WTC11 (cell line): ENCODE data around the gene KRT83.
A peak's percentile ranks its signal among the peaks of the same experiment; 100 is the strongest.

Experiments
- ARID4B ChIP-seq: sonication (generic); formaldehyde crosslinking; IDR thresholded peaks from 2 replicates; pipeline ENCODE4 v1.8.0; 2023; ENCODE audit warnings: missing genetic modification reagents, mild to moderate bottlenecking, borderline replicate concordance
- CBFB ChIP-seq: sonication (generic); formaldehyde crosslinking; IDR thresholded peaks from 2 replicates; pipeline ENCODE4 v1.8.1; 2022; ENCODE audit warnings: mild to moderate bottlenecking, low read depth, missing genetic modification reagents
- CREB1 ChIP-seq: sonication (generic); formaldehyde crosslinking; IDR thresholded peaks from 2 replicates; pipeline ENCODE4 v1.8.0; 2023; ENCODE audit warnings: mild to moderate bottlenecking, missing genetic modification reagents
- CTCF ChIP-seq: fragments of 200-600 bp; IDR thresholded peaks from 2 replicates; pipeline ENCODE4 v1.8.0; 2022; ENCODE audit warnings: antibody characterized with exemption
- FOXJ3 ChIP-seq: sonication (generic); formaldehyde crosslinking; IDR thresholded peaks from 2 replicates; pipeline ENCODE4 v1.9.0; 2021; ENCODE audit warnings: missing genetic modification reagents, mild to moderate bottlenecking, borderline replicate concordance
- IRF2 ChIP-seq: sonication (generic); formaldehyde crosslinking; IDR thresholded peaks from 2 replicates; pipeline ENCODE4 v1.8.0; 2022; ENCODE audit warnings: low read depth, missing genetic modification reagents, borderline replicate concordance
- MXD4 ChIP-seq: fragments of 250-450 bp; sonication (Bioruptor Pico); IDR thresholded peaks from 2 replicates; pipeline ENCODE4 v1.8.0; 2021; ENCODE audit warnings: mild to moderate bottlenecking, moderate library complexity, borderline replicate concordance
- MYBL2 ChIP-seq: sonication (generic); formaldehyde crosslinking; IDR thresholded peaks from 2 replicates; pipeline ENCODE4 v1.8.1; 2023; ENCODE audit warnings: mild to moderate bottlenecking, moderate library complexity, missing genetic modification reagents
- ZNF121 ChIP-seq: sonication (generic); formaldehyde crosslinking; IDR thresholded peaks from 2 replicates; pipeline ENCODE4 v1.8.0; 2023; ENCODE audit warnings: missing genetic modification reagents
- TF ChIP-seq, protein P1 (sequence below): sonication (generic); formaldehyde crosslinking; IDR thresholded peaks from 2 replicates; pipeline ENCODE4 v1.8.1; 2023; ENCODE audit warnings: mild to moderate bottlenecking, moderate library complexity, missing genetic modification reagents
- TF ChIP-seq, protein P2 (sequence below): sonication (generic); formaldehyde crosslinking; conservative IDR thresholded peaks from 2 replicates; pipeline ENCODE4 v1.8.1; 2023; ENCODE audit warnings: mild to moderate bottlenecking, low read depth, missing genetic modification reagents, moderate library complexity
- TF ChIP-seq, protein P3 (sequence below): sonication (generic); formaldehyde crosslinking; IDR thresholded peaks from 2 replicates; pipeline ENCODE4 v1.8.0; 2022; ENCODE audit warnings: missing genetic modification reagents

DNA sequence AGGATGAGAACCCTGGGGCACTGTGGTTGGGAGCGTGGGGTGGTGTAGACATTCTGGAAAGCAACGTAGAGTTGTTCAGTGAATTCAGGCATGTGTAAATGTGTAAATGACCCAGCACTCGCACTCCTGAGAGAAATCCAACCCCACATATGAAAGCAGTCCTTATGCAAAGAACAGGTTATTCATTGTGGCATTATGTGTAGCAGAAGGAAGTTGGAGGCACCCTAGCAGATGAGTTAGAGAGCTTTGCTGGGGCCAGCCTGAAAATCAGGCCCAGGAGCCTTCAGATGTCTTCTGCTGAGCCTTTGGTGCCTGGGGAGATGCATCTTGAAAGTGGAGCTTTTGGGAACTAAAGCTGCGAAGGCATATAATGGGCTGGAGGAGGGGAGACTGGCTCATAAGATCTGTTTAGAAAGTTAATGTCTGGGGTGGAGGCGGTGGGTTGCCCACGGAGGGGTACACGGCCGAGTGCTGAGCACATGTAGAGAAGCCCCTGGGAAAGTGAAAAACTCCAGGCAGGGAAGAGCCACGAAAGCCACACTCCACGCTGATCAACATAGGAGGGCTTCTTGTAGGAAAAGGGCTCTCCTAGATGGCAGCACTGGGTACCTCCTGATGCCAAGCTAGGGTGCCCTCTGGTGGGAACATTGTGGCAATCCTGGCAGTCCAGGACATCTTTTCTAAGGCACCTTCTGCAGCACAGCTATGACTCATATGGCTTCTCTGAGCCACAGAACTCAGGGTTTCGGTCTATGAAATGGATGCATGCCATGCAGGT, 6.0 kb upstream of the KRT83 start:
- TF ChIP-seq CTCF = peak; percentile 26; the same call in 1 of the 2 replicates
- TF ChIP-seq CBFB (CRISPR knock-in tag) = no peak
- TF ChIP-seq, protein P1, sequence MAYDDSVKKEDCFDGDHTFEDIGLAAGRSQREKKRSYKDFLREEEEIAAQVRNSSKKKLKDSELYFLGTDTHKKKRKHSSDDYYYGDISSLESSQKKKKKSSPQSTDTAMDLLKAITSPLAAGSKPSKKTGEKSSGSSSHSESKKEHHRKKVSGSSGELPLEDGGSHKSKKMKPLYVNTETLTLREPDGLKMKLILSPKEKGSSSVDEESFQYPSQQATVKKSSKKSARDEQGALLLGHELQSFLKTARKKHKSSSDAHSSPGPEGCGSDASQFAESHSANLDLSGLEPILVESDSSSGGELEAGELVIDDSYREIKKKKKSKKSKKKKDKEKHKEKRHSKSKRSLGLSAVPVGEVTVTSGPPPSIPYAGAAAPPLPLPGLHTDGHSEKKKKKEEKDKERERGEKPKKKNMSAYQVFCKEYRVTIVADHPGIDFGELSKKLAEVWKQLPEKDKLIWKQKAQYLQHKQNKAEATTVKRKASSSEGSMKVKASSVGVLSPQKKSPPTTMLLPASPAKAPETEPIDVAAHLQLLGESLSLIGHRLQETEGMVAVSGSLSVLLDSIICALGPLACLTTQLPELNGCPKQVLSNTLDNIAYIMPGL = no peak; the same call in 1 of the 2 replicates
- no peak for TF ChIP-seq ZNF121 (CRISPR knock-in tag)
- TF ChIP-seq ARID4B (CRISPR knock-in tag) = no peak
- TF ChIP-seq CREB1 (CRISPR knock-in tag) = no peak
- TF ChIP-seq, protein P2, sequence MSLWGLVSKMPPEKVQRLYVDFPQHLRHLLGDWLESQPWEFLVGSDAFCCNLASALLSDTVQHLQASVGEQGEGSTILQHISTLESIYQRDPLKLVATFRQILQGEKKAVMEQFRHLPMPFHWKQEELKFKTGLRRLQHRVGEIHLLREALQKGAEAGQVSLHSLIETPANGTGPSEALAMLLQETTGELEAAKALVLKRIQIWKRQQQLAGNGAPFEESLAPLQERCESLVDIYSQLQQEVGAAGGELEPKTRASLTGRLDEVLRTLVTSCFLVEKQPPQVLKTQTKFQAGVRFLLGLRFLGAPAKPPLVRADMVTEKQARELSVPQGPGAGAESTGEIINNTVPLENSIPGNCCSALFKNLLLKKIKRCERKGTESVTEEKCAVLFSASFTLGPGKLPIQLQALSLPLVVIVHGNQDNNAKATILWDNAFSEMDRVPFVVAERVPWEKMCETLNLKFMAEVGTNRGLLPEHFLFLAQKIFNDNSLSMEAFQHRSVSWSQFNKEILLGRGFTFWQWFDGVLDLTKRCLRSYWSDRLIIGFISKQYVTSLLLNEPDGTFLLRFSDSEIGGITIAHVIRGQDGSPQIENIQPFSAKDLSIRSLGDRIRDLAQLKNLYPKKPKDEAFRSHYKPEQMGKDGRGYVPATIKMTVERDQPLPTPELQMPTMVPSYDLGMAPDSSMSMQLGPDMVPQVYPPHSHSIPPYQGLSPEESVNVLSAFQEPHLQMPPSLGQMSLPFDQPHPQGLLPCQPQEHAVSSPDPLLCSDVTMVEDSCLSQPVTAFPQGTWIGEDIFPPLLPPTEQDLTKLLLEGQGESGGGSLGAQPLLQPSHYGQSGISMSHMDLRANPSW (CRISPR knock-in tag) = no peak
- TF ChIP-seq, protein P3, sequence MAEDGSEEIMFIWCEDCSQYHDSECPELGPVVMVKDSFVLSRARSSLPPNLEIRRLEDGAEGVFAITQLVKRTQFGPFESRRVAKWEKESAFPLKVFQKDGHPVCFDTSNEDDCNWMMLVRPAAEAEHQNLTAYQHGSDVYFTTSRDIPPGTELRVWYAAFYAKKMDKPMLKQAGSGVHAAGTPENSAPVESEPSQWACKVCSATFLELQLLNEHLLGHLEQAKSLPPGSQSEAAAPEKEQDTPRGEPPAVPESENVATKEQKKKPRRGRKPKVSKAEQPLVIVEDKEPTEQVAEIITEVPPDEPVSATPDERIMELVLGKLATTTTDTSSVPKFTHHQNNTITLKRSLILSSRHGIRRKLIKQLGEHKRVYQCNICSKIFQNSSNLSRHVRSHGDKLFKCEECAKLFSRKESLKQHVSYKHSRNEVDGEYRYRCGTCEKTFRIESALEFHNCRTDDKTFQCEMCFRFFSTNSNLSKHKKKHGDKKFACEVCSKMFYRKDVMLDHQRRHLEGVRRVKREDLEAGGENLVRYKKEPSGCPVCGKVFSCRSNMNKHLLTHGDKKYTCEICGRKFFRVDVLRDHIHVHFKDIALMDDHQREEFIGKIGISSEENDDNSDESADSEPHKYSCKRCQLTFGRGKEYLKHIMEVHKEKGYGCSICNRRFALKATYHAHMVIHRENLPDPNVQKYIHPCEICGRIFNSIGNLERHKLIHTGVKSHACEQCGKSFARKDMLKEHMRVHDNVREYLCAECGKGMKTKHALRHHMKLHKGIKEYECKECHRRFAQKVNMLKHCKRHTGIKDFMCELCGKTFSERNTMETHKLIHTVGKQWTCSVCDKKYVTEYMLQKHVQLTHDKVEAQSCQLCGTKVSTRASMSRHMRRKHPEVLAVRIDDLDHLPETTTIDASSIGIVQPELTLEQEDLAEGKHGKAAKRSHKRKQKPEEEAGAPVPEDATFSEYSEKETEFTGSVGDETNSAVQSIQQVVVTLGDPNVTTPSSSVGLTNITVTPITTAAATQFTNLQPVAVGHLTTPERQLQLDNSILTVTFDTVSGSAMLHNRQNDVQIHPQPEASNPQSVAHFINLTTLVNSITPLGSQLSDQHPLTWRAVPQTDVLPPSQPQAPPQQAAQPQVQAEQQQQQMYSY = no peak
- no peak for TF ChIP-seq IRF2 (CRISPR knock-in tag)
- TF ChIP-seq FOXJ3 (CRISPR knock-in tag) = no peak
- no peak for TF ChIP-seq MYBL2 (CRISPR knock-in tag)
- no peak for TF ChIP-seq MXD4 (CRISPR knock-in tag)
